ENCODE measurements around the gene SFXN3. TPM values are rescaled to one million over a fixed set of nuclear protein-coding genes. Genes with fewer than 3 reads are reported as not detected.

The SFXN3 gene
- total RNA-seq, 2 donors from 2014 or later: 8.8 to 18.1 TPM

DNA sequence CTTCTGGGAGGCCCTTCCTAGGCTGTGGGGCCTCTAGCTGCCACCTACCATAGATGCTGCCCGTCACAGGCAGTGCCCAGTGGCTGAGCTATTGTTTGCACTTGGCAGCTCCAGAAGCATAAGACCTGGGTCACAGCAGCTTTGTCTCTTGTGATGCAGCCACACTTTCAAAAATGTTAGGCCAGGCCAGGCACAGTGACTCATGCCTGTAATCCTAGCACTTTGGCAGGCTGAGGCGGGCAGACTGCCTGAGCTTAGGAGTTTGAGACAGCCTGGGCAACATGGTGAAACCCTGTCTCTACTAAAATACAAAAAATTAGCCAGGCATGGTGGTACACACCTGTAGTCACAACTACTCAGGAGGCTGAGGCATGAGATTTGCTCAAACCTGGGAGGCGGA is 21.3 kb downstream of the SFXN3 start:
- TF ChIP-seq, protein P1, sequence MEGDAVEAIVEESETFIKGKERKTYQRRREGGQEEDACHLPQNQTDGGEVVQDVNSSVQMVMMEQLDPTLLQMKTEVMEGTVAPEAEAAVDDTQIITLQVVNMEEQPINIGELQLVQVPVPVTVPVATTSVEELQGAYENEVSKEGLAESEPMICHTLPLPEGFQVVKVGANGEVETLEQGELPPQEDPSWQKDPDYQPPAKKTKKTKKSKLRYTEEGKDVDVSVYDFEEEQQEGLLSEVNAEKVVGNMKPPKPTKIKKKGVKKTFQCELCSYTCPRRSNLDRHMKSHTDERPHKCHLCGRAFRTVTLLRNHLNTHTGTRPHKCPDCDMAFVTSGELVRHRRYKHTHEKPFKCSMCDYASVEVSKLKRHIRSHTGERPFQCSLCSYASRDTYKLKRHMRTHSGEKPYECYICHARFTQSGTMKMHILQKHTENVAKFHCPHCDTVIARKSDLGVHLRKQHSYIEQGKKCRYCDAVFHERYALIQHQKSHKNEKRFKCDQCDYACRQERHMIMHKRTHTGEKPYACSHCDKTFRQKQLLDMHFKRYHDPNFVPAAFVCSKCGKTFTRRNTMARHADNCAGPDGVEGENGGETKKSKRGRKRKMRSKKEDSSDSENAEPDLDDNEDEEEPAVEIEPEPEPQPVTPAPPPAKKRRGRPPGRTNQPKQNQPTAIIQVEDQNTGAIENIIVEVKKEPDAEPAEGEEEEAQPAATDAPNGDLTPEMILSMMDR (IDR thresholded peaks at IDR 0.05): no peak
- H3K27me3 ChIP-seq: peaks cover 26% of the 10 kb centered on the region
- DNase-seq: no peak
- H3K27ac ChIP-seq: no peak overlapping the region
- H3K36me3 ChIP-seq: no peaks in the 10 kb centered on the region
- intact Hi-C loops (cut with DNase I): loop anchor here (10.0 kb wide), 1 partner anchor 93 kb away; no protein-coding TSS in a partner anchor
- no peaks in the 10 kb centered on the region for H3K9me3 ChIP-seq
- H3K4me3 ChIP-seq: no peak overlapping the region
- no peak overlapping the region for H3K9ac ChIP-seq (ENCODE audit: low read depth in 2 of 2, low read length in 2 of 2)
- H3K4me1 ChIP-seq: no peaks in the 10 kb centered on the region

DNA sequence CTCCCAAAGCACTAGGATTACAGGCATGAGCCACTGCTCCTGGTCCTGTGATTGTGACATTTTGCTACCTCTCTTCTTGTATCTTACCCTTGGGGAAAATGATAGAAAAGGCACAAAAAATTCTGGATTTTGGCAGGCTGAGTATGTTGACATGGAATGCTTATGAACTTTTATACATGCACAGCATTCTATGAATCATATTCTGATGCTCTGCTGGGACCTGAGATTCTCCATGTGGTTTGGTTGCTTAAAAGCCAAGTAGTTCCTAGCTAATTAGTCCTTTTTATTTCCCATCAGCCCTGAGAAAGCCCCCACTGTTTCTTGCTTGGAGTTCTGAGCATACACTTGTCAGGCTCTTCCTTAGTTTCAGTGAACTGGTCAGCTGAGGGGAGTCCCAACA is 22.5 kb downstream of the SFXN3 start:
- intact Hi-C loops (cut with DNase I): loop anchor here (10.0 kb wide), 1 partner anchor 91 kb away; no protein-coding TSS in a partner anchor
- Histone ChIP-seq H3K9ac (ENCODE audit: low read depth in 2 of 2, low read length in 2 of 2) (no peak overlapping the region), H3K36me3 (no peaks in the 10 kb centered on the region)

DNA sequence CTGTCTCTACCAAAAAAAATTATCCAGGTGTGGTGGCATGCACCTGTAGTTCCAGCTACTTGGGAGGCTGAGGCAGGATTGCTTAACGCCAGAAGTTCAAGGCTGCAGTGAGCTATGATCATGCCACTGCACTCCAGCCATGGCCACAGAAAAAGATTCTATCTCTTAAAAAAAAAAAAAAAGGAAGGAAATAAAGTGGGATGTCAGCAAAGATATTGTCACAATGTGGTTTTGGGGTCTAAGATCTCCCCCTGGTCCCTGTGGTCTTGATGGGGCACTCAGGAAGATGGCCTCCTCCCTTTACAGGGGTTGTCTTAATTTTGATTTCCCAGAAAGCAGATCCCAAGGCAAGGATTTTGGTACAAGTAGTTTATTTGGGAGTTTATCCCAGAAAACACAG is 23.3 kb downstream of the SFXN3 start:
- Histone ChIP-seq H3K27me3 (peaks cover 8% of the 10 kb centered on the region), H3K9ac (ENCODE audit: low read depth in 2 of 2, low read length in 2 of 2) (no peak overlapping the region), H3K4me3 (no peak overlapping the region), H3K27ac (no peak overlapping the region), H3K9me3 (no peaks in the 10 kb centered on the region), H3K36me3 (no peaks in the 10 kb centered on the region), H3K4me1 (no peaks in the 10 kb centered on the region)
- TF ChIP-seq, protein P1 (IDR thresholded peaks at IDR 0.05): no peak
- intact Hi-C loops (cut with DNase I): loop anchor here (10.0 kb wide), 1 partner anchor 90 kb away; no protein-coding TSS in a partner anchor
- no peak for DNase-seq

More for the DNA sequence above, 22.5 kb downstream of the SFXN3 start:
- DNase-seq: no peak
- H3K9me3 ChIP-seq: no peaks in the 10 kb centered on the region
- no peaks in the 10 kb centered on the region for H3K4me1 ChIP-seq
- H3K4me3 ChIP-seq: no peak overlapping the region
- TF ChIP-seq, protein P1 (IDR thresholded peaks at IDR 0.05): no peak
- H3K27me3 ChIP-seq: peaks cover 16% of the 10 kb centered on the region
- H3K27ac ChIP-seq: no peak overlapping the region

DNA sequence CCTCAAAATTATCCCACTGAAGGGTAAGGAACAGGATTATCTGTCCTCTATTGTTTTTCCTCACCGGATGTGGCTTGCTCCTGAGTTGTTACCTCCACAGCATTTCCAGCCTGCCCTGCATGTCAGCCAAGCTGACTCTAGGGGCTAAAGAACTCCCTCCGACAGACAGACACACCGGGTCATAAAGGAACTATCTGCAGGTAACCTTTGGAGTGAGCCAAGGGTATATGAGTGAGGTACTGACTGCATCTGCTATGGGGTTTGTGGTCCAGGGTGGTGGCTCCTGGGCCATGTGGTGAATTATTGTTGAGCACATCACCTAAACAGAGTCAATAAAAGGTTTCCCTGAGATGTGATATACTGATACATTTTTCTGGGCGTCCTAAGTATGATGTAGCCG is 23.8 kb downstream of the SFXN3 start:
- TF ChIP-seq, protein P1 (IDR thresholded peaks at IDR 0.05): no peak
- H3K36me3 ChIP-seq: no peaks in the 10 kb centered on the region
- H3K4me1 ChIP-seq: no peaks in the 10 kb centered on the region
- H3K27ac ChIP-seq: no peak overlapping the region
- no peak for DNase-seq
- H3K9me3 ChIP-seq: no peaks in the 10 kb centered on the region
- no peak overlapping the region for H3K9ac ChIP-seq (ENCODE audit: low read depth in 2 of 2, low read length in 2 of 2)
- H3K27me3 ChIP-seq: peaks cover 3% of the 10 kb centered on the region
- no peak overlapping the region for H3K4me3 ChIP-seq
- intact Hi-C loops (cut with DNase I): loop anchor here (10.0 kb wide), 1 partner anchor 90 kb away; no protein-coding TSS in a partner anchor

DNA sequence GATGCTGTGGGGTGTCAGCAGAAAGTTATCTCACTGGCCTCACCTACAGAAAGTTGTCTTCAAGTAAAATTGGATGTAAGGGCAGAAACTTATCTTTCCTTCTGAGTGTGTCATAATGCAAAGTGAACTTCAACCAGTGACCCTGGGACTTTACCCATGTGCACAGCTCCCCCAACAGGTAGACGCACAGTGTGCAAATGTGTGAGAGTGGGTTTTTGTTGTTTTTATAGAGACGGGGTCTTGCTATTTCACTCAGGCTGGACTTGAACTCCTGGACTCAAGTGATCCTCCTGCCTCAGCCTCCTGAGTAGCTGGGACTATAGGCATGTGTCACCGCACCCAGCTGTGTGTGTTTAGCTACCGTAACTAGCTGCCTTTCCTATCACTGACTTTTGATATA is 24.4 kb downstream of the SFXN3 start:
- Histone ChIP-seq H3K9me3 (no peaks in the 10 kb centered on the region), H3K9ac (ENCODE audit: low read depth in 2 of 2, low read length in 2 of 2) (no peak overlapping the region), H3K27ac (no peak overlapping the region), H3K36me3 (no peaks in the 10 kb centered on the region), H3K4me3 (no peak overlapping the region), H3K4me1 (no peaks in the 10 kb centered on the region), H3K27me3 (no peaks in the 10 kb centered on the region)
- no peak for DNase-seq
- TF ChIP-seq, protein P1 (IDR thresholded peaks at IDR 0.05): no peak
- intact Hi-C loops (cut with DNase I): loop anchor here (10.0 kb wide), 1 partner anchor 89 kb away; no protein-coding TSS in a partner anchor

Measured in colonic mucosa (tissue), 4 donors.